ENCODE data around the gene SDC3. TPM values are rescaled to one million over a fixed set of nuclear protein-coding genes. Genes with fewer than 3 reads are reported as not detected.

The SDC3 gene
- total and polyA plus RNA-seq, 7 donors = 2.4 to 91.1 (median 29.9) TPM

DNA sequence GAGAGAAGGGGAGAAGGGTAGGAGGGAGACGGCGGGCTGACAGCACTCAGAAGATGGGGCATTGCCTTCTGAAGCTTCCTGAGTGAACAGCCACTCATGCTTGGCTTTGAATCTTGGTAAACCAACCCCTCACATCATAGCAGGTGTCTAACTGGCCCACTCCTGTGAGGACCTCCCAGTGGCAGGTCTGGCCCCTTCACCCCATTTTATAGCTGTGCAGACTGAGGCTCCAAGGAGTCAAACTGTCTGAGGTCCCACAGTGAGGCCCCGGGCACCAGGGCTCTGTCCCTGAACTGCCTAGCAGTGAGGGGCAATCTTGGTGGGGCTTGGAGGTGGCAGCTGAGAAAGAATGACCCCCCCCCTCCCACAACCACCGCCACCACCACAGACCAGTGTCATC lies 41.0 kb downstream of the SDC3 start:
- no peak overlapping the region for H3K27ac ChIP-seq
- WGBS, 2 donors = 96 to 97% methylated on average over 4 of the region's 4 CpGs
- H3K36me3 ChIP-seq = peaks cover 5 to 25% (median 11%) of the 10 kb centered on the region in 4 donors
- H3K9me3 ChIP-seq = no peaks in the 10 kb centered on the region
- H3K27me3 ChIP-seq = no peaks in the 10 kb centered on the region
- no peak for TF ChIP-seq POLR2AphosphoS5 (IDR thresholded peaks at IDR 0.05)
- no peak for TF ChIP-seq EP300 (IDR thresholded peaks at IDR 0.05)
- TF ChIP-seq POLR2A (IDR thresholded peaks at IDR 0.05) = no peak
- TF ChIP-seq, protein P1, sequence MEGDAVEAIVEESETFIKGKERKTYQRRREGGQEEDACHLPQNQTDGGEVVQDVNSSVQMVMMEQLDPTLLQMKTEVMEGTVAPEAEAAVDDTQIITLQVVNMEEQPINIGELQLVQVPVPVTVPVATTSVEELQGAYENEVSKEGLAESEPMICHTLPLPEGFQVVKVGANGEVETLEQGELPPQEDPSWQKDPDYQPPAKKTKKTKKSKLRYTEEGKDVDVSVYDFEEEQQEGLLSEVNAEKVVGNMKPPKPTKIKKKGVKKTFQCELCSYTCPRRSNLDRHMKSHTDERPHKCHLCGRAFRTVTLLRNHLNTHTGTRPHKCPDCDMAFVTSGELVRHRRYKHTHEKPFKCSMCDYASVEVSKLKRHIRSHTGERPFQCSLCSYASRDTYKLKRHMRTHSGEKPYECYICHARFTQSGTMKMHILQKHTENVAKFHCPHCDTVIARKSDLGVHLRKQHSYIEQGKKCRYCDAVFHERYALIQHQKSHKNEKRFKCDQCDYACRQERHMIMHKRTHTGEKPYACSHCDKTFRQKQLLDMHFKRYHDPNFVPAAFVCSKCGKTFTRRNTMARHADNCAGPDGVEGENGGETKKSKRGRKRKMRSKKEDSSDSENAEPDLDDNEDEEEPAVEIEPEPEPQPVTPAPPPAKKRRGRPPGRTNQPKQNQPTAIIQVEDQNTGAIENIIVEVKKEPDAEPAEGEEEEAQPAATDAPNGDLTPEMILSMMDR (IDR thresholded peaks at IDR 0.05) = no peak
- no peaks in the 10 kb centered on the region for H3K4me1 ChIP-seq
- intact Hi-C loops (cut with DNase I) = no loop called here
- no peak overlapping the region for H3K4me3 ChIP-seq
- DNase-seq = no peak

DNA sequence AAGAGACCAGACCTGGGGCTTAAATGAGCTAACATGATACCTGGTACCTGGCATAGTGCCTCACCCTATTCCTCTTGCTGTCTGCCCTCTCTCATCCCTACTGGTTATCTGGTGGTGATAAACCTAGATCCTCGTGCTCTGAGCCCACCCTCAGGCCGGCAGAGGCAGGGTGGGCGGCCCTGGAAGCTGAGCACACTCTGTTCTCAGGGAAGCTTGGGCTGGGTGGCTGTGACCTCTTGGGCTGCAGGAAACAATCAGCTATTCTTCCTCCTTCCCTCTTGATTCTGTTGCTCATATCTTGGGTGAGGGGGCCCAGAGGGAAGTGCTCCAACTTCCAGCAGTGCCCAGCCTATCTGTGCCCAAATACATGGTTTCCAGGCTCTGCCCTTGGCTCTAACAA lies 42.0 kb downstream of the SDC3 start:
- intact Hi-C loops (cut with DNase I) = no loop called here
- H3K4me1 ChIP-seq = no peaks in the 10 kb centered on the region
- no peak overlapping the region for H3K27ac ChIP-seq
- H3K27me3 ChIP-seq = no peaks in the 10 kb centered on the region
- WGBS, 2 donors = 59% methylated on average over 3 of the region's 3 CpGs
- TF ChIP-seq, protein P1 (IDR thresholded peaks at IDR 0.05) = no peak
- TF ChIP-seq POLR2A (IDR thresholded peaks at IDR 0.05) = no peak
- TF ChIP-seq POLR2AphosphoS5 (IDR thresholded peaks at IDR 0.05) = no peak
- no peak for TF ChIP-seq EP300 (IDR thresholded peaks at IDR 0.05)
- peaks cover 0 to 15% (median 4%) of the 10 kb centered on the region in 4 donors for H3K36me3 ChIP-seq
- H3K4me3 ChIP-seq = no peak overlapping the region
- DNase-seq = no peak
- H3K9me3 ChIP-seq = no peaks in the 10 kb centered on the region

DNA sequence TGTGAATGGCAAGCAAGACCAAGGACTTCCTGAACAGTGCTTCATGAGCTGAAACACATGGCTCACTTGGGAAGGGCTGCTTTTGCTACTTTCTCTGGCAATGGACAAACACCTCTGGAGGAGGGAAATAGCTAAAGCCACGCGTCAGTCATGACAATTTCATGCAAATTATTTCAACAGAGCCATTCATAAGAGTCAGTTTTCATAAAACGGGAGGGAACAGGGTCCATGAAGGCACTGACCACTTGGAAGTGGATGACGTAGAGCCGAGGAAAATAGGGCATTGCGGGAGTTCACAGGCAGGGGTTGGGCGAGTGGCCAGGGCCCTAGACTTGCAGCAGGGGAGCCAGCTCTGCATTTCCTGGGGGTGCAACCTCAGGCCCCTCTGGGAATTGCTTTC lies 43.9 kb downstream of the SDC3 start:
- Histone ChIP-seq H3K36me3 (peaks cover 0 to 3% (median 0%) of the 10 kb centered on the region in 4 donors), H3K27ac (no peak overlapping the region), H3K4me3 (no peak overlapping the region), H3K27me3 (no peaks in the 10 kb centered on the region), H3K4me1 (no peaks in the 10 kb centered on the region), H3K9me3 (no peaks in the 10 kb centered on the region)
- intact Hi-C loops (cut with DNase I) = no loop called here
- TF ChIP-seq POLR2AphosphoS5 (IDR thresholded peaks at IDR 0.05) (no peak), EP300 (IDR thresholded peaks at IDR 0.05) (no peak), POLR2A (IDR thresholded peaks at IDR 0.05) (no peak)
- TF ChIP-seq, protein P1 (IDR thresholded peaks at IDR 0.05) = no peak
- DNase-seq = no peak
- WGBS, 2 donors = 76 to 81% methylated on average over 7 of the region's 7 CpGs

DNA sequence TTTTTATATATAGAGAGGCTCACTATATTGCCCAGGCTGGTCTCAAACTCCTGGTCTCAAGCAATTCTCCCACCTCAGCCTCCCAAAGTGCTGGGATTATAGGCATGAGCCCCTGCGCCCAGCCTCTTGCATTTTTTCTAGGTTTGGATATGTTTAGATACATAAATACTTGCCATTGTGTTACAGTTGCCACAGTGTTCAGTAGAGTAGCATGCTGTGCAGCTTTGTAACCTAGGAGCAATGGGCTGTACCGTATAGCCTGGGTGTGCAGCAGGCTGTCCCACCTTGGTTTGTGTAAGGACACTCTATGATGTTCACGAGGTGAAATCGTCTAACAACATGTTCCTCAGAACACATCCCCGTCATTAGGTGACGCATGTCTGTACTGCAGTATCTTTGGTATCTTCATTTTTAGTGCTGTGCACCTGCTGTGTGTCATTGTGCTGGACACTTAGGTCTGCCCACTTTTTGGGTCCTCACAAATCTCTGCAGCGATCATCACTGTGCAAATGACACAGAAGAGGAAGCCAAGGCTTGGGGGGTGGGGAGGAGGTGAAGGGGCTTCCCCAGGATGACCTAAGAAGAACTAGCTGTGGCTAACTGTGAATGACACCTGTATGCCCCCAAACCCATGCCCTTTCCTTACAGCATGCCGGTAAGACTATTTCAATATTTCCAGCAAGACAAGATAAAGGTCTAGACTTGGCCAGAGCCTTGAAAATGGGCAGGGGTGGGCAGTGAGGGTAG lies 44.5 kb downstream of the SDC3 start:
- 84 to 91% methylated on average over 8 of the region's 8 CpGs for WGBS, 2 donors
- no peaks in the 10 kb centered on the region for H3K9me3 ChIP-seq
- no peak for DNase-seq
- H3K4me1 ChIP-seq = peaks cover 0 to 2% (median under 1%) of the 10 kb centered on the region in 4 donors
- H3K4me3 ChIP-seq = no peak overlapping the region
- no peak overlapping the region for H3K27ac ChIP-seq
- intact Hi-C loops (cut with DNase I) = no loop called here
- no peaks in the 10 kb centered on the region for H3K36me3 ChIP-seq
- no peaks in the 10 kb centered on the region for H3K27me3 ChIP-seq
- TF ChIP-seq POLR2AphosphoS5 (IDR thresholded peaks at IDR 0.05) = no peak
- no peak for TF ChIP-seq EP300 (IDR thresholded peaks at IDR 0.05)
- TF ChIP-seq, protein P1 (IDR thresholded peaks at IDR 0.05) = no peak
- no peak for TF ChIP-seq POLR2A (IDR thresholded peaks at IDR 0.05)

DNA sequence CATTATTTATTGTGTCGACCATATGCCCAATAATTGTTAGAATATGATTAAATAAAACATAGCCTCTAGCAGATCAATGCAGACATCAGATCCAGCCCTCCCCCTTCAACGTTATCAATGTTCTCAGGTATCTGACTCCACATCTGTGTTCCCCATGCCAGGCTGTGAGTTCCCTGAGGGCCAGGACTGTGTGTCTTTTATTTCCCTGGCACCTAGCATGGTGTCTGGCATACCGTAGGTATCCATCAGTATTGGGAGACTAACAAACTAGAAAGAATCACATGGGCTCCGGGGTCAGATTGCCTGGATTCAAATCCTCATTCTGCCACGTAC lies 48.3 kb downstream of the SDC3 start:
- H3K4me3 ChIP-seq = no peak overlapping the region
- H3K9me3 ChIP-seq = no peaks in the 10 kb centered on the region
- no peak for DNase-seq
- H3K36me3 ChIP-seq = no peaks in the 10 kb centered on the region
- TF ChIP-seq POLR2A (IDR thresholded peaks at IDR 0.05) = no peak
- no peak for TF ChIP-seq EP300 (IDR thresholded peaks at IDR 0.05)
- TF ChIP-seq, protein P1 (IDR thresholded peaks at IDR 0.05) = no peak
- TF ChIP-seq POLR2AphosphoS5 (IDR thresholded peaks at IDR 0.05) = no peak
- WGBS, 2 donors = 90 to 91% methylated on average over 5 of the region's 5 CpGs
- no peaks in the 10 kb centered on the region for H3K27me3 ChIP-seq
- H3K27ac ChIP-seq = no peak overlapping the region
- intact Hi-C loops (cut with DNase I) = no loop called here
- peaks cover 0 to 33% (median 25%) of the 10 kb centered on the region in 4 donors for H3K4me1 ChIP-seq

Data from sigmoid colon (tissue), 7 donors.